Measurements from ENCODE around the gene ZNF689.

- TF ChIP-seq, protein P1, sequence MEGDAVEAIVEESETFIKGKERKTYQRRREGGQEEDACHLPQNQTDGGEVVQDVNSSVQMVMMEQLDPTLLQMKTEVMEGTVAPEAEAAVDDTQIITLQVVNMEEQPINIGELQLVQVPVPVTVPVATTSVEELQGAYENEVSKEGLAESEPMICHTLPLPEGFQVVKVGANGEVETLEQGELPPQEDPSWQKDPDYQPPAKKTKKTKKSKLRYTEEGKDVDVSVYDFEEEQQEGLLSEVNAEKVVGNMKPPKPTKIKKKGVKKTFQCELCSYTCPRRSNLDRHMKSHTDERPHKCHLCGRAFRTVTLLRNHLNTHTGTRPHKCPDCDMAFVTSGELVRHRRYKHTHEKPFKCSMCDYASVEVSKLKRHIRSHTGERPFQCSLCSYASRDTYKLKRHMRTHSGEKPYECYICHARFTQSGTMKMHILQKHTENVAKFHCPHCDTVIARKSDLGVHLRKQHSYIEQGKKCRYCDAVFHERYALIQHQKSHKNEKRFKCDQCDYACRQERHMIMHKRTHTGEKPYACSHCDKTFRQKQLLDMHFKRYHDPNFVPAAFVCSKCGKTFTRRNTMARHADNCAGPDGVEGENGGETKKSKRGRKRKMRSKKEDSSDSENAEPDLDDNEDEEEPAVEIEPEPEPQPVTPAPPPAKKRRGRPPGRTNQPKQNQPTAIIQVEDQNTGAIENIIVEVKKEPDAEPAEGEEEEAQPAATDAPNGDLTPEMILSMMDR (conservative IDR thresholded peaks at IDR 0.05 in 1 of 2, IDR thresholded peaks at IDR 0.05 in 1 of 2; ENCODE audit: extremely low read depth in 1 of 2, insufficient read depth in 1 of 2, low read depth in 1 of 2, low read length in 2 of 2): no peak
- no peak for TF ChIP-seq EZH2 (IDR thresholded peaks at IDR 0.05; ENCODE audit: borderline replicate concordance, low read length)
Observed at GRCh38 chr16:30620169-30620568, 10.0 kb upstream of the ZNF689 start.
